Gastrocnemius medialis (tissue), 4 donors: ENCODE data around the gene SGCE. TPM values are rescaled to one million over a fixed set of nuclear protein-coding genes. Genes with fewer than 3 reads are reported as not detected.

Source experiments
- ATAC-seq, 2 donors: fragments of 150-250 bp; one replicate each; pipeline ENCODE4 v1.9.1; 2016
- DNase-seq, 2 donors: peaks; one replicate each; pipeline ENCODE4 v3.0.0-alpha.2; 2019
- H3K27ac ChIP-seq, 4 donors: fragments of 200-600 bp; sonication (generic); 1 replicate in 1 of 4; 2 replicates in 3 of 4; pipeline ENCODE4 v1.5.1; 2016 to 2018; ENCODE audit warnings: mild to moderate bottlenecking in 2 of 4, moderate library complexity in 1 of 4
- H3K27me3 ChIP-seq, 3 donors: fragments of 200-600 bp; sonication (generic) in 2 of 3; 1 replicate in 1 of 3; 2 replicates in 2 of 3; pipeline versions ENCODE4 v1.5.1 to v1.6.0; 2016 to 2019; ENCODE audit warnings: mild to moderate bottlenecking in 1 of 3, moderate library complexity in 1 of 3
- H3K36me3 ChIP-seq, 2 donors: fragments of 200-600 bp; sonication (generic) in 1 of 2; one replicate each; pipeline ENCODE4 v1.5.1; 2017 to 2018
- H3K4me1 ChIP-seq, 2 donors: fragments of 200-600 bp; sonication (generic) in 1 of 2; one replicate each; pipeline ENCODE4 v1.5.1; 2016 to 2017; ENCODE audit warnings: mild to moderate bottlenecking in 2 of 2
- H3K4me3 ChIP-seq, 4 donors: fragments of 200-600 bp; sonication (generic) in 3 of 4; 1 replicate in 1 of 4; 2 replicates in 3 of 4; pipeline ENCODE4 v1.5.1; 2016 to 2019; ENCODE audit warnings: mild to moderate bottlenecking in 2 of 4
- H3K9me3 ChIP-seq, 3 donors: fragments of 200-600 bp; sonication (generic) in 2 of 3; 1 replicate in 1 of 3; 2 replicates in 2 of 3; pipeline ENCODE4 v1.5.1; 2016 to 2019
- POLR2A ChIP-seq, 2 donors: fragments of 450-650 bp; IDR thresholded peaks; one replicate each; pipeline ENCODE4 v1.6.1; 2017; ENCODE audit warnings: antibody characterized with exemption in 2 of 2, mild to moderate bottlenecking in 2 of 2, moderate library complexity in 2 of 2
- in situ Hi-C, 4 donors: fragments of 200-750 bp; cut with MboI; loops; one replicate each; pipeline versions ENCODE4 v1.15.0 to v1.8.0; 2017; ENCODE audit warnings: low sequenced_read_pairs in 4 of 4
- intact Hi-C: fragments of 100-400 bp; cut with DNase I; formaldehyde crosslinking; loops from one replicate; pipeline ENCODE4 v1.15.1; 2023; ENCODE audit warnings: low total_unique reads
- total RNA-seq, 4 donors: library from RNA; depleted of rRNA; stranded (reverse); fragments of >200 nt; gene quantifications; one replicate each; pipeline versions ENCODE4 v1.1.0 to v1.2.3, GENCODE V29; 2016
- TF ChIP-seq, protein P1 (sequence below), 5 experiments: fragments of 450-650 bp in 3 of 5; fragments of 200-600 bp in 2 of 5; sonication (generic) in 2 of 5; IDR thresholded peaks in 4 of 5; conservative IDR thresholded peaks in 1 of 5; 1 replicate in 4 of 5; 2 replicates in 1 of 5; pipeline ENCODE4 v1.5.1; 2016 to 2019; ENCODE audit warnings: antibody characterized with exemption in 5 of 5, mild to moderate bottlenecking in 3 of 5, moderate library complexity in 3 of 5

Gene SGCE
- total RNA-seq, 4 donors from 2014 or later = 5.1 to 8.6 (median 6.1) TPM

DNA sequence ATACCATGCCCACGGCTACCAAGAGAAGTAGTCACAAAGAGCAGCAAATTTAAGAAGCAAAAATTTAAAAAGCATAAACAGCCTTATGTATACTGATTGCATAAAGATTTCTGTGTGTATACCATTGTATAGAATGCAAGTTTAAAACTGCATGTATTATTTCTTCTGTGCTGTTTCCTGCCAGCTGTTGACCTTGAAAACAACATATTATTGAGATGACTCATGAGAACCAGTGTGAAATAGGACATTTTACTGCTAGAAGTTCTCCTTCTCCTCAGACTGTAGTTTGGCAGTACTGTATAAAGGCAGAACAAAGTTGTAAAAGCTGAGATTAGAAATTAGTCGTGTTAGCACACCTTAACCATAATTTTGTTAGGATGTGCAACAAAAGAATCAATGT lies 42.3 kb upstream of the SGCE start:
- no peaks in the 10 kb centered on the region for H3K4me1 ChIP-seq
- TF ChIP-seq, protein P1, sequence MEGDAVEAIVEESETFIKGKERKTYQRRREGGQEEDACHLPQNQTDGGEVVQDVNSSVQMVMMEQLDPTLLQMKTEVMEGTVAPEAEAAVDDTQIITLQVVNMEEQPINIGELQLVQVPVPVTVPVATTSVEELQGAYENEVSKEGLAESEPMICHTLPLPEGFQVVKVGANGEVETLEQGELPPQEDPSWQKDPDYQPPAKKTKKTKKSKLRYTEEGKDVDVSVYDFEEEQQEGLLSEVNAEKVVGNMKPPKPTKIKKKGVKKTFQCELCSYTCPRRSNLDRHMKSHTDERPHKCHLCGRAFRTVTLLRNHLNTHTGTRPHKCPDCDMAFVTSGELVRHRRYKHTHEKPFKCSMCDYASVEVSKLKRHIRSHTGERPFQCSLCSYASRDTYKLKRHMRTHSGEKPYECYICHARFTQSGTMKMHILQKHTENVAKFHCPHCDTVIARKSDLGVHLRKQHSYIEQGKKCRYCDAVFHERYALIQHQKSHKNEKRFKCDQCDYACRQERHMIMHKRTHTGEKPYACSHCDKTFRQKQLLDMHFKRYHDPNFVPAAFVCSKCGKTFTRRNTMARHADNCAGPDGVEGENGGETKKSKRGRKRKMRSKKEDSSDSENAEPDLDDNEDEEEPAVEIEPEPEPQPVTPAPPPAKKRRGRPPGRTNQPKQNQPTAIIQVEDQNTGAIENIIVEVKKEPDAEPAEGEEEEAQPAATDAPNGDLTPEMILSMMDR (IDR thresholded peaks at IDR 0.05 in 4 of 5, conservative IDR thresholded peaks at IDR 0.05 in 1 of 5) = no peak
- TF ChIP-seq POLR2A (IDR thresholded peaks at IDR 0.05) = no peak
- H3K36me3 ChIP-seq = no peaks in the 10 kb centered on the region
- H3K27me3 ChIP-seq = no peaks in the 10 kb centered on the region
- ATAC-seq (peak in 1 of 2 donors; percentile 45), DNase-seq (no peak)
- intact Hi-C loops = loop anchor here (5.0 kb wide), 1 partner anchor 41 kb away; the partner anchor contains the start of gene SGCE
- no peaks in the 10 kb centered on the region for H3K9me3 ChIP-seq
- in situ Hi-C loops = no loop called here
- H3K27ac ChIP-seq = no peak overlapping the region
- no peak overlapping the region for H3K4me3 ChIP-seq

DNA sequence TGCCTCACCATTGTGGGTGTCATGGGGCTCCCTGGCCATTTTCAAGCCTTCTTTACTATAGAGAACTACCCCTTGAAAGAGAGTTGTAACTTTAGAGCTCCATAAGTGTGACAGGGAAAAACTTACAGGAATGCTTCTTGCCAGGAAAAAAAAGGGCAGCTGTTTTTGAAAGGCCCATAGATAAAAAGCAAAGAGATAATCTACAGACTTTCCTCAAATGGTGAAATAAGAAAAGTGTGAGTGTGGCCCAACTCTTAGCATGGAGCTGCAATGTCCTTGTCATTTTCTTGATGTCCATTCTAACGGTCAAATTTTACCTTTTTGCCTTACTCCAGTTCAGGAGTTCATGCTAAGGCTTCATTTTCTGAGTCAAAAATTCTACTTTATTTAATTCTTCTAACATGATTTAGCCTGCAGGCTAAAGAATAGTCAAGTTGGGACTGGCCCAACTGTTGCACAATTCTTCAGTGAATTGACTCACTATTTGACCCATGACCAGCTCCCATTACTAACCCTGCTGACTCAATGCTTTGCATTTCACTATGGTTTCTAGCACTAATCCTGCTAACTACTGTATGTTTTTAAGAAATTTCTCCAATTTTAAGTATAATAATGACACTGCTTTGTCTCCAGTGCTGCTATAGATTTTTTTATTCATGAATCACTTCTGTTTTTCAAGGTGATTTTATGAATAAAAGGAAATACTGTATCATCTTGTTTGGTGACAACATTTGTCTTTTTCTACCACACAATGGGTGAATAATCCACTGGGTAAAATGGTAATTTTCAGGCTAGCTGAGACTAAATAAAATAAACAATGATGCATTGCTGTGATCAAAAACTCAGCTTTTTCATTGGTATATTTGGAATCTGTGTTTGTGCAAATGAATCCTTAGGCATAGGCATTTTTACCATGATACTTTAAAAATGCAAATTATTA lies 41.4 kb upstream of the SGCE start:
- intact Hi-C loops = loop anchor here (5.0 kb wide), 1 partner anchor 40 kb away; the partner anchor contains the start of gene SGCE
- H3K36me3 ChIP-seq = no peaks in the 10 kb centered on the region
- DNase-seq = peak; percentile 10 to 39
- peak; percentile 76 to 79 for ATAC-seq
- H3K27me3 ChIP-seq = no peaks in the 10 kb centered on the region
- TF ChIP-seq, protein P1 (IDR thresholded peaks at IDR 0.05 in 4 of 5, conservative IDR thresholded peaks at IDR 0.05 in 1 of 5) = no peak
- TF ChIP-seq POLR2A (IDR thresholded peaks at IDR 0.05) = no peak
- H3K4me1 ChIP-seq = no peaks in the 10 kb centered on the region
- H3K9me3 ChIP-seq = no peaks in the 10 kb centered on the region
- H3K4me3 ChIP-seq = no peak overlapping the region
- H3K27ac ChIP-seq = no peak overlapping the region
- in situ Hi-C loops = no loop called here

DNA sequence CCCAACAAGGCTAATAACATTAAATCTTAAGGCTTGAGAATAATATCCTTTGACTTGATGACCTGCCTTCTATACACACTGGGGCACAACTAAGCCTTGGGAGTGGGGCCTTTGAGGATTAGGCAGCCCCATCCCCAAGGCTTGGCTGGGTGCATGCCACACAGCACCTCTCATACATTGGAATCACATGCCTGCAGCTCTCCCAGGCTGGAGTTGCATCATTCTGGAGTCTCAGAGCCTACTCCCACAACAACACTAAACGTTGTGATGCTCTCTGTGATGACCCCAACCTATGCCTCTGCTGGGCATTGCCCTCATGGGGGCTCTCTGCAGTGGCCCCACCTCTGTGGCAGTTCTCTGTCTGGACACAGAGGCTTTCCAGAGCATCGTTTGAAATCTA lies 31.9 kb upstream of the SGCE start:
- no peak for TF ChIP-seq POLR2A (IDR thresholded peaks at IDR 0.05)
- TF ChIP-seq, protein P1 (IDR thresholded peaks at IDR 0.05 in 4 of 5, conservative IDR thresholded peaks at IDR 0.05 in 1 of 5) = no peak
- Histone ChIP-seq H3K36me3 (no peaks in the 10 kb centered on the region), H3K4me3 (no peak overlapping the region), H3K9me3 (no peaks in the 10 kb centered on the region), H3K27me3 (no peaks in the 10 kb centered on the region), H3K4me1 (no peaks in the 10 kb centered on the region), H3K27ac (no peak overlapping the region)
- DNase-seq = no peak
- no peak for ATAC-seq
- intact Hi-C loops (no loop called here), in situ Hi-C loops (no loop called here)

DNA sequence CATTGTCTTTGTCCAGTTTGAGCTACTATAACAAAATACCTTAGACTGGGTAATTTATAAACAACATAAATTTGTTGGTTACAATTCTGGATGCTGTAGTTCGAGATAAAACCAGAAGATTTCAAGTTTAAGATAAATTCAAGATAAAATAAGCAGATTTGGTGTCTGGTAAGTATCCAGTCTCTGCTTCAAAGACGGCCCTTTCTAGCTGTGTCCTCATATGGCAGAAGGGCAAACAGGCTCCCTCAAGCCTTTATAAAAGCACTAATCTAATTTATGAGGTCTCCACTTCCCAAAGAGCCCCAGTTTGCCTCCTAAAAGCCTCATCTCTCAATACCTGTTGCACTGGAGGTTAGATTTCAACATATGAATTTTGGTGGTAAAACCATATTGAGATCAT lies 31.1 kb upstream of the SGCE start:
- TF ChIP-seq, protein P1 (IDR thresholded peaks at IDR 0.05 in 4 of 5, conservative IDR thresholded peaks at IDR 0.05 in 1 of 5) = no peak
- TF ChIP-seq POLR2A (IDR thresholded peaks at IDR 0.05) = no peak
- H3K4me1 ChIP-seq = no peaks in the 10 kb centered on the region

More for the DNA sequence above, 31.1 kb upstream of the SGCE start:
- intact Hi-C loops = no loop called here
- no peaks in the 10 kb centered on the region for H3K9me3 ChIP-seq
- H3K27me3 ChIP-seq = no peaks in the 10 kb centered on the region
- no peak for DNase-seq
- H3K4me3 ChIP-seq = no peak overlapping the region
- no peak for ATAC-seq
- no peak overlapping the region for H3K27ac ChIP-seq
- in situ Hi-C loops = no loop called here
- no peaks in the 10 kb centered on the region for H3K36me3 ChIP-seq
